HG03520 (cell line): ENCODE data around the gene HIVEP2.
A peak's percentile ranks its signal among the peaks of the same experiment; 100 is the strongest.

ENCODE experiments used
- ATAC-seq: cut with Tn5 transposase; IDR thresholded peaks from one replicate; pipeline ENCODE4 v1.9.1; 2021; ENCODE audit warnings: mild to moderate bottlenecking, moderate library complexity; ENCODE audit not compliant: unreplicated experiment

The HIVEP2 gene

GRCh38 chr6:142845624-142846458 lies 99.1 kb downstream of the HIVEP2 start:
- no peak for ATAC-seq

DNA sequence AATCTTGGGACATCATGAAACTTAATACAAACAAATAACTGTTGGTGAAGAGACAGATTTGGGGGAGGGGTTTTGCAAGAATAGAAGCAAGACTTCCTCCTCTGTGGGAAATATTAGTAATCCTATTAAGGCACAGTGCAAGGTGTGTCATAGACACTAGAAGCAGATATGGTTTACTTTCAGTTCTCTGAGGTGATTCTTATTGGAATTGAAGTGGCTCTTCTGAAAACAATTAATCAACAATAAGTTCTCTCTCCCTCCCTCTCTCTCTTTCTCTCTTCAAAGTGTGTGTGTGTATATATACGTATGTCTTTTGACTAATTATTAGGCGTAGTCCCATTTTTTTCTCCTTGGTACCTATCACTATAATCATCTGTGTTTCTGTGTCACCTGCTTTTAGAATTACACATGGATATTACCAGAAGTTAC lies 99.8 kb downstream of the HIVEP2 start:
- ATAC-seq = peak; percentile 36

DNA sequence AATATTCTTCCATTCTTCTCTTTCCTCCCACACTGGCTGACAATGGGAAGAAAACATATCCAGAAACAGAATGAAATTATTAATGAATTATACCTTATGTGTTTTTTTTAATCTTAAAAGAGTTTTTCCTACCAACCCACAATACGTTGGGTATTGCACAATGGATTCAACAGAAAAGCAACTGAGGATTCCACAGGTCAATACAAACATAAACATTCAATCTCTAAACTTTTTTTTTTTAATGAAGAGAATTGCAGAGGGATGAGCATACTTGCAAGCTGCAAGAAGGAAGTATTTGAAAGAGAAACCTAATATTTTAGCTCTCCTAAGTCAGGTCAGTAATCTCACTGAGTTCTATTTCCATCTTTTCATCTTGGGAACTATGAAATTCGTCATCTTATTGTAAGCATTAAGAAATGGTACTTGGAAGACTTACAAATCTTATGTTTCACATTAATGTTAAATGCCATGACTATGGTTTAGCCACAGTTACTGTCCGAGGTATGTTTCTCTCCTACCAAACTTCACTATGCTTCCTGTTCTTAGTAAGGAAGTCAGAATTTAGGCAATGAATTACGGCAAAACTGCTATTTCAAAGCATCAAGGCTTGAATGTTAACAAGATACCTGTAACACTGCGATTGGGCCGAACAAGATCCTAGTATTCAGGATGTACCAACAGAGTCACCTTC lies 100.8 kb downstream of the HIVEP2 start:
- ATAC-seq = no peak

DNA sequence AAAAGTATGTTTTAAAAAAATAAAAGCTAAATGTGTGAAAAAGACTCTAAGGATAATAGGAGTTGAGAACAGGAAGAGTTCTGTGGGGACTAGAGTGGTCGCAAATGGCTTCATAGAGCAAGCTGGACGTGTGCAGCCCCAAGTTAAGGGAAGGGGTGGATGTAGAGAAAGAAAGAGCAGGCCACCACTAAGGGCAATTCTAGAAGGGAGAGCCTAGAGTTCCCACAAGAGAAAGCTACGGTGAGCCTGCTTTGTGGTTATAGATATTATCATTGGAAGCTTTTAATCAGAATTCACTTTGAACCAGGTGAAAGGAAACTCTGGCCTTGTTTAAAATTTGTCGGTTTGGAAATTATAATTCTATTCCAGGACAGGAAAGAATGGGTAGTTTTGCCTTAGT lies 101.6 kb downstream of the HIVEP2 start:
- ATAC-seq = no peak

DNA sequence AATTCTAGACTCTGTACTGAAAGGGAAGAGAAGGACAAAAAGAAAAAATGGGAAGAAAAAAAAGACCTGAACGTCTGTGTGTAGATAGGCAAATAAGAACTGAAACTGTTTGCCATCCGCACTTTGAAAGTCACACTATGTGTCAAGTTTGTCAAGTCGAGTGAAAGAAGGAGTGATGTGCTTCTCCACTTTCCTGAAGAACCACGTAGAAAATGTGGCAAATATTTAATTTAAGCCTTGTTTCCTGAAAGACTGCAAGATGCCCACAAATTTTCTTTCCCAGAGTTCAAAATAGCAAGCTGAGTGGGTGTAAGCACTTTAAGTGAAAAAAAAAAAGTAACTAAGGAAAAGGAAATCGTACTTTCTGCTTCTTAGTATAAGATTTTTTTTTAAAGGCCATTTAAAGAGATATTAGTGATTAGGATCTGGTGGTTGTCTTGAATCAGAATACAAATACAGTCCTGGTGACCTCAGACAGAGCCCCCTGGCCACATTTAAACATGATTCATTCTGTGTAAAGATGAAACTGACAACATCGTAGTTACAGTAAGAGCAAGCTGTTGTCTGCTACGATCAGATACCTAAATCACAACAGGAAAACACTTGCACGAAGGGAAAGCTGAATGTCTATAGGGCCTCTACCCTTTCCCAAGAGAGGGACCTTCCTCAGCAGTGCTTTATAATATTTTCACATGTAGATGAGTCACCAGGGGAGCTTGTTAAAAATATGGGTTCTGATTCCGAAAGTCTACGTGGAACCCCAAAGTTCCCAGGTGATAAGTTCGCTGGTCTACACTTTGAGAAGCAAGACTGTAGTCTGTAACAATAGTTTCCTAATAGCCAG lies 102.3 kb downstream of the HIVEP2 start:
- peak; percentile 72 for ATAC-seq

DNA sequence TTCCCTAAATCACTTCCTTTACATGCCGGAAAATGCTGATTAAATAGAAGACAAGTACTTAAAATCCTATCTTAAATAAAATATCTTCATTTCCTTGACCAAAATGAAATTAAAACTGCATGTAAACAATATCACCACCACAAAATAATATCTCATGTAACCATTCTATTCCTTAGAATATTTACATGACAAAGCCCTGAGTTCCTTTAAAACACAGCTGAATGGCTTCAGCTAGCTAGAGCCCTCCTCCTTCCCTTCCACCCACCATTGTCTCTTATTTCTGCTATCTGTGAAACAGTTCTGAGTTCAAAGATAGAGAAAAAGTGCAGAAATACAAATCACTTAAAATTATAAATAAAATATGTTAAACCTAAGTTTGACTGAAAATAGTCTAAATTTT lies 103.1 kb downstream of the HIVEP2 start:
- ATAC-seq = no peak

GRCh38 chr6:142839686-142840040 lies 105.3 kb downstream of the HIVEP2 start:
- ATAC-seq = no peak

GRCh38 chr6:142838821-142839685 lies 105.9 kb downstream of the HIVEP2 start:
- no peak for ATAC-seq

- ATAC-seq = no peak
These were observed 109.0 kb downstream of the HIVEP2 start for GRCh38 chr6:142835787-142836535.

DNA sequence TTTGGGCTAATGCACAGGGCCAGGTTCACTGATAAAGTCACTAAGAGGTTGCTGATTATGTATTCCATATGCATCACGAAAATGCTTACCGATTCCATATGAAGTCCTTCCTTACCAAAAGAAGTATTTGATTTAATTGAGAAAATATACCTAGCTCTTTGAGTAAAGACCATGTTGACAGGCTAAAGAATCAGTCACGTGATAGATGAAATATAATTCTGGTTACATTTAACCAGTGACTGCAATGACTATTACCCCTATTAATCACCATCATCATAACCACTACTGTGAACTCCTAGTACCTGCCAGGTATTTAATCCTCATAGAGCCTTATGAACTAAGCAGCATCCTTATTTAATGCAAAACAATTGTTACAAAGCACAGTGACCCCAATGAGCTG lies 110.1 kb downstream of the HIVEP2 start:
- no peak for ATAC-seq

DNA sequence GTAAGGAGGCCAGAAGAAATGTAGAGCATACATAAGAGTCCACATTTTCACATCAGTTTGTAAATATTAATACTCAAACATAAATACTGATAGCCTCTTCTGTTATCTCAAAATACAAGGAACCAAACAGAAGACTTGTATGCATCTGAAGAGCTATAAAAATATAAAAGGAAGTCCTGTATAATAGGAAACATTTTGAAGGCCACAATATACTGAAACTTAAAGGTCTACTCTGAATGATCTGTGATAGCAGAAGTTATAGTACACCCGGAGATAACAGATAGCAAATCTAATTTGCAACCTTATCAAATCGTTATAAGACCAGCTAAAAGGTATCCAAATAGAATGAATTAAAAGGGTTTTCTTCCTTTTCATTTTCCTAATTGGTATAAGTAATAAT lies 111.2 kb downstream of the HIVEP2 start:
- ATAC-seq = no peak

- ATAC-seq = no peak
These were observed 111.9 kb downstream of the HIVEP2 start for GRCh38 chr6:142833054-142833453.

DNA sequence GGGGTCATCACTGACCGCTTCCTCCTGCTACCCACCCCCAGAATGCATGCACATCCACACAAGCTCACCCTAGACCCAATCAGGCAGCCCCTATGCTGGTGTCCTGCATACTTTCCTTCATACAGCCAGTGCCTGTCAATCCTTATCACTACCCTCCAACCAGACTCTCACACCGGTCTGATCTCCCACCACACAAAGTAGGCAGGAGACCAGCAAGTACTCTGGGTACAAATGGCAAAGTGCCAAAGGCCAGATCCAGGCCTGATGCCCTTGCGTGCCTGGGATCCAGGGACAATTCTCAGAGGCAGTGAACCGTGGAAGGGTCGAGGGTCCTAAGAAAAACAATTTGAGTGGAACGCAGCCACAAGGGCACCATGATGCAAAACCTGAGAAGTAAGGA lies 114.2 kb downstream of the HIVEP2 start:
- no peak for ATAC-seq

GRCh38 chr6:142830116-142830710 lies 114.8 kb downstream of the HIVEP2 start:
- ATAC-seq = no peak

DNA sequence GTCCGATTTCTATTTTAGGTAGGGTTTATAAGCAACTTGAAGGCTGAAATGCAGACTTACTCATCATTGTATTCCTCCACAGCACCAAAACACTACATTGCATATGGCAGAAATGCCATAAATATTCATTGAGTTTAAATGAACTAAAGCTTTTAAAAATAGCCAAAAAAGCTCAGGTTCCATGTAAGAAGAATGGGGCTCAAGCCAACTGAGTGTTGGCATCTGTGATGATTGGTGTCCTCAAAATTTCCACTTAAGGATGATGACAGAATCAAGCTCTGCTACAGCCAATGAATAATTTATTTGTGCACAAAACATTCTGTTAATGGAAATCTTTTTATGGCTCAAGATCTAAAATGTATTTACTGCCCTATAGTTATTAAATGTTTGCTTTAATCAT lies 115.4 kb downstream of the HIVEP2 start:
- ATAC-seq = no peak

GRCh38 chr6:142827991-142828390 lies 117.0 kb downstream of the HIVEP2 start:
- no peak for ATAC-seq

- no peak for ATAC-seq
These were observed 117.6 kb downstream of the HIVEP2 start for GRCh38 chr6:142827369-142827768.

- ATAC-seq = no peak
These were observed 119.2 kb downstream of the HIVEP2 start for GRCh38 chr6:142825760-142826159.

DNA sequence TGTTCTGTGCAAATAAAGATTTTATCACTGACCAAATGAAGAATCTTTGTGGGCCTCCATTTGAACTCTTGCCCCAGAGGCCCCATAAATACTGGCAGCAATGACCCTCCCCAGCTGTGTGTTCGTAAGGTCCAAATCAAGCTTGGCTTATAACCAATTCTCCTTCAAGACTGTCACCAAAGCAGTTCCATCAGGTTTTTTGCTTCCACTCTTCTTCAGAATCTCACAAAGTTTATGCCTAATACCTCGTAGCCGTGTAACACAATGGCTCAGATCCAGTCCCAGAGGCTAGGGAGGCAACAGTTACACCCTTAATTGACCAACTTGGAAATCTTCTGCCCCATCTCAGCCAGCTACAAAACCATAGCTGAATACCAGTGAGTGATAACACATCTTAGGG lies 120.5 kb downstream of the HIVEP2 start:
- ATAC-seq = no peak
